Endothelial cell of umbilical vein (primary cell): ENCODE data around the gene CSGALNACT2. TPM values are rescaled to one million over a fixed set of nuclear protein-coding genes. Genes with fewer than 3 reads are reported as not detected.

Source experiments
- BruUV-seq: library from RNA; stranded (reverse); fragments of 400-500 nt; replicated peaks from 2 replicates; lab custom pipeline; 2021; lab: Mats Ljungman, UMichigan
- CTCF ChIA-PET: fragments of 300-600, 350-600 bp; sonication (Branson Sonifier 250); formaldehyde crosslinking; loops from one replicate; lab custom pipeline; 2021; ENCODE audit warnings: antibody characterized with exemption, inconsistent platforms; lab: Charles Lee
- POLR2A ChIA-PET: fragments of 300-600, 350-600 bp; sonication (Branson Sonifier 250); formaldehyde crosslinking; loops from one replicate; lab custom pipeline; 2021; ENCODE audit warnings: antibody characterized with exemption, inconsistent platforms; lab: Charles Lee
- DNase-seq: peaks from one replicate; pipeline ENCODE4 v3.0.0-alpha.2; 2011; ENCODE audit warnings: low read depth, low spot score
- FAIRE-seq: peaks from 2 replicates; lab custom pipeline; 2011; peaks lifted over from hg19 to GRCh38; lab: Jason Lieb, UNC
- H2AFZ ChIP-seq: 2 replicates; pipeline ENCODE4 v1.6.0; 2012; ENCODE audit warnings: low read depth, low read length, control low read depth, inconsistent platforms
- H3K27ac ChIP-seq: 2 replicates; pipeline ENCODE4 v1.5.1; 2011; ENCODE audit warnings: low read depth, mild to moderate bottlenecking, control low read depth, low read length, moderate library complexity; ENCODE audit not compliant: insufficient read depth
- H3K27me3 ChIP-seq, 2 experiments: 2 replicates each; pipeline versions ENCODE4 v1.6.0 to v1.6.1; 2011; ENCODE audit warnings: low read length in 2 of 2, mixed read lengths in 1 of 2; ENCODE audit not compliant: control insufficient read depth in 2 of 2, insufficient read depth in 2 of 2
- H3K36me3 ChIP-seq, 2 experiments: 2 replicates in 1 of 2; 3 replicates in 1 of 2; pipeline ENCODE4 v1.5.1; 2011; ENCODE audit warnings: low read length in 2 of 2, mild to moderate bottlenecking in 1 of 2, moderate library complexity in 1 of 2; ENCODE audit not compliant: control insufficient read depth in 2 of 2, insufficient read depth in 2 of 2; ENCODE audit errors: extremely low read depth in 1 of 2
- H3K4me1 ChIP-seq: 3 replicates; pipeline ENCODE4 v1.5.1; 2011; ENCODE audit warnings: mild to moderate bottlenecking, low read length; ENCODE audit not compliant: control insufficient read depth, insufficient read depth; ENCODE audit errors: extremely low read depth
- H3K4me2 ChIP-seq: 2 replicates; pipeline ENCODE4 v1.6.1; 2011; ENCODE audit warnings: low read length, control low read depth, mixed read lengths; ENCODE audit not compliant: insufficient read depth
- H3K4me3 ChIP-seq, 3 experiments: fragments of 200-600 bp in 1 of 3; sonication (generic), shearing (Covaris generic) in 1 of 3; replicated peaks in 1 of 3; 2 replicates each; pipeline ENCODE4 v1.5.1; 2011 to 2016; ENCODE audit warnings: control low read depth in 3 of 3, low read length in 3 of 3, mild to moderate bottlenecking in 2 of 3, inconsistent platforms in 1 of 3, low read depth in 1 of 3, moderate library complexity in 1 of 3; ENCODE audit not compliant: insufficient read depth in 1 of 3
- H3K79me2 ChIP-seq: 2 replicates; pipeline ENCODE4 v1.6.0; 2012; ENCODE audit warnings: low read length, inconsistent platforms; ENCODE audit not compliant: control insufficient read depth, insufficient read depth
- H3K9ac ChIP-seq: replicated peaks from 2 replicates; pipeline ENCODE3; 2011; ENCODE audit warnings: low read length, control low read depth; ENCODE audit not compliant: insufficient read depth; ENCODE audit errors: extremely low read depth
- H3K9me1 ChIP-seq: replicated peaks from 3 replicates; pipeline ENCODE4 v1.6.0; 2011; ENCODE audit warnings: mild to moderate bottlenecking, low read length; ENCODE audit not compliant: control insufficient read depth, insufficient read depth; ENCODE audit errors: extremely low read depth
- H3K9me3 ChIP-seq: replicated peaks from 2 replicates; pipeline ENCODE4 v1.5.1; 2012; ENCODE audit warnings: low read length, inconsistent platforms; ENCODE audit not compliant: control insufficient read depth, insufficient read depth
- H4K20me1 ChIP-seq: replicated peaks from 2 replicates; pipeline ENCODE3; 2011; ENCODE audit warnings: mild to moderate bottlenecking, low read length; ENCODE audit not compliant: control insufficient read depth, insufficient read depth; ENCODE audit errors: extremely low read depth
- CTCF ChIP-seq, 2 donors: IDR thresholded peaks; 1 replicate in 1 of 2; 2 replicates in 1 of 2; pipeline ENCODE4 v1.5.1; 2011; ENCODE audit warnings: low read length in 2 of 2, mild to moderate bottlenecking in 2 of 2, moderate library complexity in 2 of 2, control low read depth in 1 of 2, inconsistent platforms in 1 of 2, low read depth in 1 of 2; ENCODE audit not compliant: insufficient read depth in 1 of 2; ENCODE audit errors: extremely low read depth in 1 of 2
- EZH2 ChIP-seq: IDR thresholded peaks from 2 replicates; pipeline ENCODE4 v1.6.1; 2012; ENCODE audit warnings: borderline replicate concordance, low read depth, mild to moderate bottlenecking, moderate library complexity, low read length, inconsistent platforms; ENCODE audit not compliant: severe bottlenecking
- FOS ChIP-seq: IDR thresholded peaks from 2 replicates; pipeline ENCODE4 v1.6.1; 2011; ENCODE audit warnings: mild to moderate bottlenecking, low read length, moderate library complexity, borderline replicate concordance; ENCODE audit not compliant: insufficient read depth
- GATA2 ChIP-seq: IDR thresholded peaks from 2 replicates; pipeline ENCODE4 v1.7.0; 2011; ENCODE audit warnings: low read depth, mild to moderate bottlenecking, moderate library complexity, mixed read lengths, low read length; ENCODE audit not compliant: insufficient read length, insufficient read depth
- JUN ChIP-seq: IDR thresholded peaks from 2 replicates; pipeline ENCODE4 v1.6.1; 2011; ENCODE audit warnings: borderline replicate concordance, low read depth; ENCODE audit not compliant: insufficient read length, insufficient read depth
- MAX ChIP-seq: IDR thresholded peaks from 2 replicates; pipeline ENCODE4 v1.6.1; 2011; ENCODE audit not compliant: insufficient read depth, insufficient read length
- MYC ChIP-seq: IDR thresholded peaks from one replicate; pipeline ENCODE4 v1.6.1; 2011; ENCODE audit warnings: mild to moderate bottlenecking, low read depth, low read length
- POLR2A ChIP-seq: IDR thresholded peaks from 2 replicates; pipeline ENCODE4 v1.6.1; 2012; ENCODE audit warnings: low read depth, mild to moderate bottlenecking, control low read depth, low read length
- POLR2AphosphoS5 ChIP-seq: IDR thresholded peaks from 2 replicates; pipeline ENCODE4 v1.6.1; 2012; ENCODE audit warnings: low read depth, mild to moderate bottlenecking, control low read depth, low read length, moderate library complexity; ENCODE audit not compliant: insufficient read depth
- dilution Hi-C: fragments of 300-500 bp; cut with MboI; formaldehyde crosslinking; loops from one replicate; pipeline ENCODE4 v1.15.0; 2019; ENCODE audit warnings: low sequenced_read_pairs; ENCODE audit not compliant: extremely low pct_ligation_motif_present
- intact Hi-C: fragments of 100-400 bp; cut with micrococcal nuclease; formaldehyde crosslinking; loops from one replicate; pipeline ENCODE4 v1.10.0; 2022
- polyA plus RNA-seq, 4 experiments: library from polyadenylated mRNA; depleted of rRNA in 3 of 4; stranded (reverse) in 3 of 4; unstranded in 1 of 4; fragments of >200 nt; gene quantifications; 2 replicates each; pipeline versions ENCODE4 v1.2.1 to v1.2.3, GENCODE V29; 2011 to 2012; ENCODE audit warnings: missing spikeins in 1 of 4
- total RNA-seq: library from RNA; stranded (reverse); gene quantifications from 2 replicates; pipeline ENCODE4 v1.2.3, GENCODE V29; 2021

The CSGALNACT2 gene
- total and polyA plus RNA-seq, 2 donors (not counting 3 experiments of a cell fraction or from before 2014, with no cell fraction given): 9.7 to 17.7 TPM

DNA sequence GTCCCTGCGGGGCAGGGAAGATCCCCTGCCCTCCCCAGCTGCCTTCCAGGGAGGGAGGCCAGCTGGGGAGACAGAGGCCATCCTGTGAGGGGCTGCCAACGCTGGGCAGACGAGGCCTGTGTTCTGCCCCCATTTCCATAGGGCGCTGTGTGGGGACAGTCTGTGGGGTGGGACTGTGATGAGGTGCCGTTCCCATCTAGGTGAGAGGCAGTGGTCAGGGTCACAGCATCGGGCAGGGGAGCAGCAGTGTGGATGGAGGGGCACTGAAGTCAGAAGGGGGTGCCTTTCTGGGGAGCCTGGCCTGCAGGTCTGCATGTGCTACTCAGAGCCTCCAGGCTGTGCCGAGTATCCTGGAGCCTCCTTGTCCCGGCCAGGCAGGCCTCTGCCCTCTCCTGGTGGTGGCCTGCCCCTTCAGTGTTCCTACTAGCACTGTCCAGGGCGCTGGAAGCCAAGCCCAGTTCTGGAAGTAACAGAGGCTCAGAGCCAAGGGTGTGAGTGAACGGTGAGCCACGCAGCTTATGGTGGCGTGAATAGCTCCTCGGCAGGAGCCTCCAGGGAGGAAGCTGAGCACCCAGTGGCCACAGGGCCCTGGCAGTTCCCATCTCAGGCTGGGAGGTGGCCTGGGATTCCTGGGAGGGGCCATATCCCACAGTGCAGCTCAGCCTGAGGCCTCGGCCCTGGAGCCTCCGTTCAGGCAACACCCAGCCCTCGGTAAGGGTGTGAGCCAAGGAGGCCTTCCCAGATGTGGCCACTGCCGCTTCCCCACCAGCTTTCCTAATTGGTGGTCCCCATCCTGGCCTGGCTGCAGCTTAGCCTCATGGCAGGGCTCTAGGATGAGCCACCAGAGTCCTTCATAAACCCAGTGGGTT, 23.3 kb upstream of the CSGALNACT2 start:
- DNase-seq: no peak
- no peak overlapping the region for H3K4me2 ChIP-seq
- peaks cover 6% of the 10 kb centered on the region for H3K4me1 ChIP-seq
- H3K27ac ChIP-seq: no peak overlapping the region
- ChIA-PET POLR2A (no interaction called here), CTCF (no interaction called here)
- no peaks in the 10 kb centered on the region for H3K27me3 ChIP-seq
- intact Hi-C loops: no loop called here
- H4K20me1 ChIP-seq: no peaks in the 10 kb centered on the region
- no peaks in the 10 kb centered on the region for H3K79me2 ChIP-seq
- no peak for FAIRE-seq
- no TSS peak for BruUV-seq
- TF ChIP-seq POLR2A (no peak), MYC (no peak), CTCF (IDR thresholded peaks at IDR 0.05; ENCODE audit: extremely low read depth in 1 of 2, insufficient read depth in 1 of 2, low read depth in 1 of 2, low read length in 2 of 2) (no peak), MAX (no peak), POLR2AphosphoS5 (no peak), EZH2 (no peak), FOS (no peak), GATA2 (no peak), JUN (no peak)
- no peak overlapping the region for H2AFZ ChIP-seq
- dilution Hi-C loops: no loop called here
- H3K9me3 ChIP-seq: no peaks in the 10 kb centered on the region
- H3K9me1 ChIP-seq: no peaks in the 10 kb centered on the region
- H3K36me3 ChIP-seq: no peaks in the 10 kb centered on the region
- H3K4me3 ChIP-seq: no peak overlapping the region
- no peak overlapping the region for H3K9ac ChIP-seq
